G401 (cell line): ENCODE results near the gene SP4. TPM values are rescaled to one million over a fixed set of nuclear protein-coding genes. Genes with fewer than 3 reads are reported as not detected.
"Not testable (repeated sequence)": the region's sequence is repeated elsewhere in the genome, so short reads cannot be mapped to it uniquely, and the experiment has no call there.

ENCODE experiments used
- DNase-seq: peaks from one replicate; pipeline ENCODE4 v3.0.0-alpha.2; 2015; ENCODE audit warnings: low spot score
- in situ Hi-C: cut with HindIII; loops from 2 replicates; pipeline ENCODE4 v1.10.0; 2016; ENCODE audit warnings: low sequenced_read_pairs, mixed read lengths
- total RNA-seq: library from RNA; depleted of rRNA; stranded (reverse); fragments of >200 nt; shearing (Covaris generic); gene quantifications from 2 replicates; pipeline ENCODE4 v1.2.3, GENCODE V29; 2014

The SP4 gene
- total RNA-seq, 1 experiment from 2014 or later = 13.8 TPM

GRCh38 chr7:21504021-21504420, 76.1 kb downstream of the SP4 start:
- in situ Hi-C loops = no loop called here
- no peak for DNase-seq

- in situ Hi-C loops = no loop called here
- peak; percentile 23 for DNase-seq
Measured at GRCh38 chr7:21507627-21508343, 79.9 kb downstream of the SP4 start.

GRCh38 chr7:21508538-21508937, 80.7 kb downstream of the SP4 start:
- in situ Hi-C loops = no loop called here
- no peak for DNase-seq

GRCh38 chr7:21514062-21514461, 86.2 kb downstream of the SP4 start:
- in situ Hi-C loops = no loop called here
- no peak for DNase-seq

GRCh38 chr7:21524680-21525079, 96.8 kb downstream of the SP4 start:
- no peak for DNase-seq
- in situ Hi-C loops = no loop called here

DNA sequence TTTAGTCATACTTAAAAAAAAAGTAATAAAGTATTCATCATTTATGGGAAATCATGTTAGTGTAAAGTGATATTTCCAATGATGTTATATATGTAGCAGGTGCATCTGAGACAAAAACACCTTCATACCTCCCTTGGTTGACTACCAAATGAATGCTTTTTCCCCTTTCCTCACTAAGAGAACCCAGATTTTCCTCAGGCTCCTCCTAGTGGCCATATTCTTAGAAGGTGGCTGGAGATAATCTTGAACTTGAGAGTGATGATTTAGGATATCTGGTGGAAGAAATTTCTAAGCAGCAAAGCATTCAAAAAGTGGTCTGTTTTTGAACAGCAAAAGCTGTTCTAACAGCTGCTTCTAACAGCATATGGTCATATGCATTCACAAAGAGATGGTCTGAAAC, 98.1 kb downstream of the SP4 start:
- in situ Hi-C loops = no loop called here
- no peak for DNase-seq

- DNase-seq = no peak
- in situ Hi-C loops = no loop called here
Measured at GRCh38 chr7:21526448-21526847, 98.6 kb downstream of the SP4 start.

GRCh38 chr7:21532485-21532884, 104.6 kb downstream of the SP4 start:
- DNase-seq, in situ Hi-C loops: not testable (repeated sequence)

DNA sequence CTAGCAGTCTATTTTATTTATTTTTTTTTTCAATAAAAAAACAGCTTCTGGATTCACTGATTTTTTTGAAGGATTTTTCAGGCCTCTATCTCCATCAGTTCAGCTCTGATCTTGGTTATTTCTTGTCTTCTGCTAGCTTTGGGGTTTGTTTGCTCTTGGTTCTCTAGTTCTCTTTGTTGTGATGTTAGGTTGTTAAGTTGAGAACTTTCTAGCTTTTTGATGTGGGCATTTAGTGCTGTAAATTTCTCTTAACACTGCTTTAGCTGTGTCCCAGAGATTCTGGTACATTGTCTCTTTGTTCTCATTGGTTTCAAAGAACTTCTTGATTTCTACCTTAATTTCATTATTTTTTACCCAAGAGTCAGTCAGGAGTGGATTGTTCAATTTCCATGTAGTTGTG, 105.8 kb downstream of the SP4 start:
- in situ Hi-C loops, DNase-seq: not testable (repeated sequence)

DNA sequence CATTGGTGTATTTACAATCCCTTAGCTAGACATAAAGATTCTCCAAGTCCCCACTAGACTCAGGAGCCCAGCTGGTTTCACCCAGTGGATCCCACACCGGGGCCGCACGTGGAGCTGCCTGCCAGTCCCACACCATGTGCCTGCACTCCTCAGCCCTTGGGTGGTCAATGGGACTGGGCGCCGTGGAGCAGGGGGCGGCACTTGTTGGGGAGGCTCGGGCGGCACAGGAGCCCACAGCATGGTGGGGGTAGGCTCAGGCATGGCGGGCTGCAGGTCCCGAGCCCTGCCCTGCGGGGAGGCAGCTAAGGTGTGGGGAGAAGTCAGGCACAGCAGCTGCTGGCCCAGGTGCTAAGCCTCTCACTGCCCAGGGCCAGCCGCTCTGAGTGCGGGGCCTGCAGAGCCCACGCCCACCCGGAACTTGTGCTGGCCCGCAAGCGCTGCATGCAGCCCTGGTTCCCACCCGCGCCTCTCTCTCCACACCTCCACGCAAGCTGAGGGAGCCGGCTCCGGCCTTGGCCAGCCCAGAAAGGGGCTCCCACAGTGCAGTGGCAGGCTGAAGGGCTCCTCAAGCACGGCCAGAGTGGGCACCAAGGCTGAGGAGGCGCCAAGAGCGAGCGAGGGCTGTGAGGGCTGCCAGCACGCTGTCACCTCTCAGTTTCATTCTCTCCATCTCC, 108.7 kb downstream of the SP4 start:
- in situ Hi-C loops, DNase-seq: not testable (repeated sequence)

GRCh38 chr7:21538936-21539495, 111.1 kb downstream of the SP4 start:
- DNase-seq = no peak
- in situ Hi-C loops = no loop called here

- in situ Hi-C loops = no loop called here
Measured at GRCh38 chr7:21542891-21543527, 115.1 kb downstream of the SP4 start, which contains the start of gene DNAH11. Gene DNAH11, plus strand, starts transcription at chr7:21543039. Its CDS starts 207 bp downstream, at chr7:21543246.

DNA sequence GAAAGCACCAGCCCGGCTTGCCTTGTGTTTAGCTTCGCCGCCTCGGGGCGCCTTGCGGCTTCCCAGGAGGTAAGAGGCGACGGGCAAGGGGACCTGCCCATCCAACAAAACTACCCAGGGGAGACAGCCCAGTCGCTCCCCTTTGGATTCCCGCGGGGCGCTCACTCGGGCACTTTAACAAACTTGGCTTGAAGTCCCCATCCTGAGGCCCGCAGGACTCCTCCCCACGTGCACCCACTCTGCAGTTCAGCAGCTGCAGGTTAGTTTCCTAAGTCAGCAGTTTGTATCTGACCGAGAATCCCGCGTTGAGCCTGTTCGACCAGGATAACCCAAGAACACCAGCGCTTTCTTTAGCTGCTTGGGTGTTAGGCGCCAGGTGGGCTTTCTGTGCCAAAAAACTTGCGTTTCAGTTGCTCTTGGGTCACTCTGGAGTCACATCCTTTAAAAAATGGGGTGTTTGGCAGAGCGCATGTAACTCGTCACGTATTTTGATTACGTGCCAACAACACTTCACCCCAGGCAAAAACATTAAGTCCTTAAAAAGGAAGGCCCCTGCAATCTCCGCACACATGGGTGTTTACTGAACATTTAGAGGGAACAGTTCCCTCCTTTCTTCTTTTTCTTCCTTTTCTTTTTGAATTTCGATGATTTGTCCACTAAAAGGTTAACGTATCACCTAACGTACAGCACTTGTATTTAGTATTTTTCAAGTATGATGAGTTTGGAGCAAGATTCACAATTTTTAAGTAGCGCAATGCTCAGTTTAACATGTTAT, 115.8 kb downstream of the SP4 start:
- in situ Hi-C loops = no loop called here
- DNase-seq = no peak

More at GRCh38 chr7:21542891-21543527, 115.1 kb downstream of the SP4 start, which contains the start of gene DNAH11:
- DNase-seq = no peak

DNA sequence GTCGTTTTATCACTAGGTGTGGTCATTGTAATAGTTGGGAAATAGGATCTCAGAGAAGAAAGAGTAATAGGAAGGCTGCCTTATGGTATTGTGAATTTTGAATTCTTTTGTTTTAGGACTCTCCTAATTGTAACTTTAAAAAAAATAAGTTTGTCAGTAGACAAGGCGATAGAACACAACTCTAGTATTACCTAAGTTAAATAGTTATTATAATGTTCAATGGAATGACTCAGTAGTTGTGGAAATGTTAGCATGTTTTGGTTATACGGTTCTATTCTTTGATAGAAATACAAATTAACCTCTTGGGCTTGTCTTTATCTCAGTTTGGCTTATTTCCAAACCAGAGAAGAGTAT, 116.4 kb downstream of the SP4 start:
- in situ Hi-C loops = no loop called here
- no peak for DNase-seq

GRCh38 chr7:21544715-21545114, 116.8 kb downstream of the SP4 start:
- DNase-seq = no peak
- in situ Hi-C loops = no loop called here

- in situ Hi-C loops = no loop called here
Measured at GRCh38 chr7:21547501-21547900, 119.6 kb downstream of the SP4 start.

GRCh38 chr7:21548491-21548890, 120.6 kb downstream of the SP4 start:
- in situ Hi-C loops = no loop called here
- no peak for DNase-seq

More at GRCh38 chr7:21547501-21547900, 119.6 kb downstream of the SP4 start:
- no peak for DNase-seq

DNA sequence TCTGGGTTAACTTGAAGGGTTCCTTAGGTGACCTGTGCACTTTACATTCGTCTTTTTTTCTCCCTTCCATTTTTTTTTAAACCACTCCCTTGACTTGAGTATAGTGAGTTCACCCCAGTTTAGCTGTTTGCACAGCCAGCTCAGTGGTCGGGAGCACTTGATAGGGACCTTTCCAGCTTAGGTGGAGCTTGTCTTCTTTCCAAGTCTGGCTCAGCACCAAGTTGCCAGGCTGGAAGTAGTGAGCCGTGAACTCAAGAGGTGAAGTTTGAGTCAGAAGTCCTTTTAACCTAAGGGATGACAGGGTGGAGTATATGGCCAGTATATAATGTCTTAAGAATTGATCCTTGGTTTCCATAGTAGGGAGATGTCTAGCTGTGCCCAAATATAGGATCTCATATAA, 122.2 kb downstream of the SP4 start:
- in situ Hi-C loops = no loop called here
- no peak for DNase-seq

- in situ Hi-C loops = no loop called here
- DNase-seq = no peak
Measured at GRCh38 chr7:21550821-21551531, 123.1 kb downstream of the SP4 start.
